Measurements from ENCODE around the gene TESK2. TPM values are rescaled to one million over a fixed set of nuclear protein-coding genes. Genes with fewer than 3 reads are reported as not detected.
"Not testable (repeated sequence)": the region's sequence is repeated elsewhere in the genome, so short reads cannot be mapped to it uniquely, and the experiment has no call there.

Gene TESK2
- total RNA-seq, 2 donors from 2014 or later, result 2.8 to 3.5 TPM

DNA sequence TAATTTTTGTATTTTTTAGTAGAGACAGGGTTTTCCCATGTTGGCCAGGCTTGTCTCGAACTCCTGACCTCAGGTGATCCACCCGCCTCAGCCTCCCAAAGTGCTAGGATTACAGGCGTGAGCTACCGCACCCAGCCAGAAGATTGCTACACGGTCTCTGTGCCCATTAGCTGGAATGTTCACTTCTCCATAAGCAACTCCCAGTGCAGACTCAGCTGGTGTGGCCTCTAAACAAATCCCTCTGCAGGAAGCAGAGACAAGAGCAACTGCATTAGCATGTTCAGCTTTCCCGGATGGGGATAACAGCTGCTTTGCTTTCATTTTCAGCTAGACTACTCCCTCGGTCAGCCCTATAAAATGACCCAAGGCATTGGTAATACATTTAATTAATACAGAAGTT lies 130.0 kb downstream of the TESK2 start:
- Histone ChIP-seq H3K4me1 (peaks cover 0 to 17% of the 10 kb centered on the region in 2 donors), H3K4me3 (peak overlapping the region in 1 of 2 donors; percentile 27), H3K27ac (peak overlapping the region; percentile 63 to 82)
- not testable (repeated sequence) for H3K36me3 ChIP-seq, H3K9me3 ChIP-seq, H3K27me3 ChIP-seq
- TF ChIP-seq, protein P1, sequence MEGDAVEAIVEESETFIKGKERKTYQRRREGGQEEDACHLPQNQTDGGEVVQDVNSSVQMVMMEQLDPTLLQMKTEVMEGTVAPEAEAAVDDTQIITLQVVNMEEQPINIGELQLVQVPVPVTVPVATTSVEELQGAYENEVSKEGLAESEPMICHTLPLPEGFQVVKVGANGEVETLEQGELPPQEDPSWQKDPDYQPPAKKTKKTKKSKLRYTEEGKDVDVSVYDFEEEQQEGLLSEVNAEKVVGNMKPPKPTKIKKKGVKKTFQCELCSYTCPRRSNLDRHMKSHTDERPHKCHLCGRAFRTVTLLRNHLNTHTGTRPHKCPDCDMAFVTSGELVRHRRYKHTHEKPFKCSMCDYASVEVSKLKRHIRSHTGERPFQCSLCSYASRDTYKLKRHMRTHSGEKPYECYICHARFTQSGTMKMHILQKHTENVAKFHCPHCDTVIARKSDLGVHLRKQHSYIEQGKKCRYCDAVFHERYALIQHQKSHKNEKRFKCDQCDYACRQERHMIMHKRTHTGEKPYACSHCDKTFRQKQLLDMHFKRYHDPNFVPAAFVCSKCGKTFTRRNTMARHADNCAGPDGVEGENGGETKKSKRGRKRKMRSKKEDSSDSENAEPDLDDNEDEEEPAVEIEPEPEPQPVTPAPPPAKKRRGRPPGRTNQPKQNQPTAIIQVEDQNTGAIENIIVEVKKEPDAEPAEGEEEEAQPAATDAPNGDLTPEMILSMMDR (IDR thresholded peaks at IDR 0.05), result peak in 1 of 2 donors; percentile 16
- DNase-seq (ENCODE audit: low spot score), result peak; percentile 78

DNA sequence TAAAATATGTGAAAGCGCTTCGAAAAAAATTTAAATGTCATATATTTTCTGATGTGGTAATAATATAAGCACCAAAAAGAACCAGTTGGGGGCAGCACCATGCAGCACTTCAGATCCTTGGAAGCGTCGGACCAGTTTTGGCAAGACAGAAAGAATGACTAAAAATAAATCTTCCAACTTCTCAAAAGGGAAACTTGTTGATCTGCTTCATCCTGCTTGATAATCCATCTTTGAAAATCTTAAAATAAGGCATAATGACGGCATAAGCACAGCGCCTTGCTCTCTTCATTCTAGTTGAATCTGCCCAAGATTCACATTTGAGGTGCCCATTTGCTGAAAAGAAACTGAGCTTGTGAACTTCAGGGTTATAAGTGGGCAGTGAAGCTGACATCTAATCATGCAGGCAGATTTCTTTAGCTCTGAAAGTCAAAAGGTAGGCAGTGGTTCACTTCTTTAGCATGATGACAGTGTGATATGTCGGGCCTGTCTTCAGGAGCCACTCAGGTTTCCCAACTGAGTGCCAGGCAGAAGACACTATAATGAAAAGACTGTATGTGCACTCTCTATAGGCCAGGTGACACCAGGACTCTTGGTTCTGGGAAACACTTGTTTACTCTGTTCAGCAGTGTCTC lies 131.0 kb downstream of the TESK2 start:
- Histone ChIP-seq H3K4me3 (peak overlapping the region in 1 of 2 donors; percentile 17), H3K27ac (peak overlapping the region; percentile 63 to 82), H3K27me3 (no peaks in the 10 kb centered on the region), H3K9me3 (no peaks in the 10 kb centered on the region), H3K4me1 (peaks cover 0 to 17% of the 10 kb centered on the region in 2 donors), H3K36me3 (no peaks in the 10 kb centered on the region)
- DNase-seq (ENCODE audit: low spot score), result peak; percentile 83
- TF ChIP-seq, protein P1 (IDR thresholded peaks at IDR 0.05), result peak; percentile 44 to 79

DNA sequence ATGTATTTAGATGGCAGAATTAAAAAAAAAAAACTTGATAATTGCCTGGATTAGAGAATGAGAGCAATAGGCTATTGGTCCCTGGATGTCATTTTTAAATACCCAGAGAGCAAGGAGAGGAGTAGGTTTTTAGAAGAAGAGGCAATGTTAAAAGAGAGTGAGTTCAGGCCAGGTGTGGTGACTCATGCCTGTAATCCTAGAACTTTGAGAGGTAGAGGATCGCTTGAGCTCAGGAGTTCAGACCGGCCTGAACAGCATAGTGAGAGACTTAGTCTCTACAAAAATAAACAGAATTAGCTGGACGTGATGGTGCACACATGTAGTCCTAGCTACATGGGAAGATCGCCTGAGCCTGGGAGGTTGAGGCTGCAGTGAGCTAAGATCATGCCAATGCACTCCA lies 134.8 kb downstream of the TESK2 start:
- Histone ChIP-seq H3K4me1 (peaks cover 0 to 14% of the 10 kb centered on the region in 2 donors), H3K36me3 (no peaks in the 10 kb centered on the region), H3K4me3 (no peak overlapping the region), H3K9me3 (no peaks in the 10 kb centered on the region), H3K27me3 (no peaks in the 10 kb centered on the region), H3K27ac (no peak overlapping the region)
- TF ChIP-seq, protein P1 (IDR thresholded peaks at IDR 0.05), result no peak
- no peak for DNase-seq (ENCODE audit: low spot score)

DNA sequence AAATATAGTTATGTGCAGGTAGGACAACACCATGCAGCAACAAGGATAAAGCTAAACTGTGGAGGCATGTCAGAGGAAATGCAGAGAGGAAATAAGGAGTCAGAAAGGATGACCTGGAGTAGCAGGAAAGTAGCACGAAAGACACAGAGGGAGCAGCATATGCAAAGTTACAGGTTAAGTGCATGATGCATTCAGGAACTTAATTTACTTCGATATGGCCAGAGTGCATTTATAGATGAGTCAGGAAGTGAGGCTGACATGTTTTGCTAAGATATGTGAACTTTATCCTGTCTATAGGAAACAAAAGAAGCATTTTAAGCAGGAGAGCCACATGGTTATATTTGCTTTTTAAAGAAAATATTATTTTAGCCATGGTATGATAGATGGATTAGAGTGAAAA lies 135.3 kb downstream of the TESK2 start:
- TF ChIP-seq, protein P1 (IDR thresholded peaks at IDR 0.05), result no peak
- Histone ChIP-seq H3K27me3 (no peaks in the 10 kb centered on the region), H3K27ac (no peak overlapping the region)

DNA sequence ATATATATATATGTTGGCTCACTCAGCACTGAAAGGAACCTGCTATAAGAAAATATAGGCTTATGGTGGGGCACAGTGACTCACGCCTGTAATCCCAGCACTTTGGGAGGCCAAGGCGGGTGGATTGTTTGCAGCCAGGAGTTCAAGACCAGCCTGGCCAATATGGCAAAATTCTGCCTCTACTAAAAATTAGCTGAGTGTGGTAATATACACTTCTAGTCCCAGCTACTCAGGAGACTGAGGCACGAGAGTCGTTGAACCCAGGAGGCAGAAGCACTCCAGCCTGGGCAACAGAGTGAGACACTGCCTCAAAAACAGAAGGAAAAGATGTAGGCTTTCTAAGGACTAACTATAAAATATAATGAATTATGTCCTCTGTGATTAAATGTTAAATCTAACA lies 136.1 kb downstream of the TESK2 start:
- no peaks in the 10 kb centered on the region for H3K36me3 ChIP-seq
- no peak overlapping the region for H3K27ac ChIP-seq
- no peaks in the 10 kb centered on the region for H3K9me3 ChIP-seq
- H3K4me1 ChIP-seq, result peaks cover 0 to under 1% of the 10 kb centered on the region in 2 donors
- TF ChIP-seq, protein P1 (IDR thresholded peaks at IDR 0.05), result no peak
- DNase-seq (ENCODE audit: low spot score), result no peak
- H3K27me3 ChIP-seq, result no peaks in the 10 kb centered on the region
- no peak overlapping the region for H3K4me3 ChIP-seq

More for the DNA sequence above, 135.3 kb downstream of the TESK2 start:
- peaks cover 0 to 9% of the 10 kb centered on the region in 2 donors for H3K4me1 ChIP-seq
- H3K9me3 ChIP-seq, result no peaks in the 10 kb centered on the region
- H3K36me3 ChIP-seq, result no peaks in the 10 kb centered on the region
- no peak for DNase-seq (ENCODE audit: low spot score)
- H3K4me3 ChIP-seq, result no peak overlapping the region

DNA sequence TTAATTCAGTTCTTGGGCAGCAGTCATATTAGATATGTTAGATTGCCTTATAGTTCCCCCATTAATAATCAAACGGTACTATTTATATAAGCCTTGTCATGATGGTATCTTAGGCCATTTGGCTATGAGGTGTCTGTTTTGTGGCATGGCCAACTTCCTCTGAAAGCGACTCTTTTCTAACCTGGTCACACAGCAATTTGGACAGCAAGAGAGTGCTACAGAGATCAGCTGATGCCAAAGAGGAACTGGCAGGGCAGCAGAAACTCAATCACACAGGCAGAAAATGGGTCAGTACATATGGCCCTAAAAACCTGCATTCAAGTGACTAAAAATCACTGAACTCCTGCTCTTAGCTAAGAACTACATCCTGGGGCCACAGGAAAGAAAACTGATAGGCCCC lies 137.3 kb downstream of the TESK2 start:
- peaks cover 0 to 8% of the 10 kb centered on the region in 2 donors for H3K4me1 ChIP-seq
- TF ChIP-seq, protein P1 (IDR thresholded peaks at IDR 0.05), result no peak
- no peak overlapping the region for H3K4me3 ChIP-seq
- H3K27me3 ChIP-seq, result no peaks in the 10 kb centered on the region
- no peak for DNase-seq (ENCODE audit: low spot score)
- H3K27ac ChIP-seq, result no peak overlapping the region
- no peaks in the 10 kb centered on the region for H3K9me3 ChIP-seq
- H3K36me3 ChIP-seq, result no peaks in the 10 kb centered on the region

All from right atrium auricular region (tissue), 2 donors.